Measurements from ENCODE around the gene WFIKKN1.

Gene WFIKKN1

GRCh38 chr16:637081-638018 lies 6.6 kb downstream of the WFIKKN1 start:
- DNase-seq (ENCODE audit: low read depth) = no peak

- no peak for DNase-seq (ENCODE audit: low read depth)
These were observed 7.3 kb downstream of the WFIKKN1 start for GRCh38 chr16:638034-638543.

- DNase-seq (ENCODE audit: low read depth) = no peak
These were observed 8.1 kb downstream of the WFIKKN1 start for GRCh38 chr16:638836-639235.

GRCh38 chr16:640614-641013 lies 9.8 kb downstream of the WFIKKN1 start:
- no peak for DNase-seq (ENCODE audit: low read depth)

- no peak for DNase-seq (ENCODE audit: low read depth)
These were observed 10.8 kb downstream of the WFIKKN1 start, which contains the start of gene MCRIP2 for GRCh38 chr16:641326-642188. Gene MCRIP2 (plus strand): TSS chr16:641828. CDS start chr16:641992, 164 bp downstream.

GRCh38 chr16:642189-643049 lies 11.6 kb downstream of the WFIKKN1 start:
- no peak for DNase-seq (ENCODE audit: low read depth)

- no peak for DNase-seq (ENCODE audit: low read depth)
These were observed 12.2 kb downstream of the WFIKKN1 start for GRCh38 chr16:643050-643368.

- no peak for DNase-seq (ENCODE audit: low read depth)
These were observed 13.8 kb downstream of the WFIKKN1 start for GRCh38 chr16:644556-644955.

- no peak for DNase-seq (ENCODE audit: low read depth)
These were observed 15.3 kb downstream of the WFIKKN1 start for GRCh38 chr16:645852-646678.

GRCh38 chr16:646679-647172 lies 15.9 kb downstream of the WFIKKN1 start:
- DNase-seq (ENCODE audit: low read depth) = no peak

GRCh38 chr16:647173-647902 lies 16.6 kb downstream of the WFIKKN1 start:
- DNase-seq (ENCODE audit: low read depth) = no peak

- DNase-seq (ENCODE audit: low read depth) = no peak
These were observed 17.4 kb downstream of the WFIKKN1 start for GRCh38 chr16:648071-648780.

GRCh38 chr16:648781-649589 lies 18.2 kb downstream of the WFIKKN1 start, which contains the start of gene WDR90:
Gene WDR90 (plus strand): TSS chr16:649365. CDS start chr16:649417, 52 bp downstream.
- DNase-seq (ENCODE audit: low read depth) = no peak

GRCh38 chr16:649631-650030 lies 18.8 kb downstream of the WFIKKN1 start:
- no peak for DNase-seq (ENCODE audit: low read depth)

- no peak for DNase-seq (ENCODE audit: low read depth)
These were observed 21.1 kb downstream of the WFIKKN1 start for GRCh38 chr16:651844-652243.

GRCh38 chr16:652454-653305 lies 21.9 kb downstream of the WFIKKN1 start:
- DNase-seq (ENCODE audit: low read depth) = no peak

- DNase-seq (ENCODE audit: low read depth) = no peak
These were observed 23.2 kb downstream of the WFIKKN1 start for GRCh38 chr16:654034-654433.
